NCI-H82 treated with DMSO at 0.1 percent for 48 hours (cell line): ENCODE data around the gene USP12.
"Not testable (repeated sequence)": the region's sequence is repeated elsewhere in the genome, so short reads cannot be mapped to it uniquely, and the experiment has no call there.

ENCODE experiments used
- DNase-seq: peaks from one replicate; lab custom pipeline; 2025; ENCODE audit not compliant: unreplicated experiment; lab: John Stamatoyannopoulos, UW

USP12 gene

GRCh38 chr13:27124571-27124970, 47.0 kb downstream of the USP12 start:
- no peak for DNase-seq

- DNase-seq: not testable (repeated sequence)
Observed at GRCh38 chr13:27123445-27123844, 48.2 kb downstream of the USP12 start.

- no peak for DNase-seq
Observed at GRCh38 chr13:27122036-27122435, 49.6 kb downstream of the USP12 start.

- DNase-seq: no peak
Observed at GRCh38 chr13:27120811-27121210, 50.8 kb downstream of the USP12 start.

GRCh38 chr13:27120011-27120410, 51.6 kb downstream of the USP12 start:
- no peak for DNase-seq

GRCh38 chr13:27118428-27119054, 53.1 kb downstream of the USP12 start:
- DNase-seq: no peak

GRCh38 chr13:27117952-27118351, 53.7 kb downstream of the USP12 start:
- no peak for DNase-seq

GRCh38 chr13:27117158-27117557, 54.5 kb downstream of the USP12 start:
- DNase-seq: no peak

- no peak for DNase-seq
Observed at GRCh38 chr13:27113436-27113835, 58.2 kb downstream of the USP12 start.

GRCh38 chr13:27112006-27112405, 59.6 kb downstream of the USP12 start:
- no peak for DNase-seq

- no peak for DNase-seq
Observed at GRCh38 chr13:27110056-27110746, 61.4 kb downstream of the USP12 start.

GRCh38 chr13:27106144-27106543, 65.5 kb downstream of the USP12 start:
- no peak for DNase-seq

GRCh38 chr13:27104606-27105005, 67.0 kb downstream of the USP12 start:
- DNase-seq: no peak

- DNase-seq: no peak
Observed at GRCh38 chr13:27101847-27102246, 69.8 kb downstream of the USP12 start.

- DNase-seq: no peak
Observed at GRCh38 chr13:27101289-27101688, 70.3 kb downstream of the USP12 start.

- no peak for DNase-seq
Observed at GRCh38 chr13:27097691-27098090, 73.9 kb downstream of the USP12 start.

GRCh38 chr13:27091451-27091850, 80.2 kb downstream of the USP12 start:
- no peak for DNase-seq

GRCh38 chr13:27088619-27089018, 83.0 kb downstream of the USP12 start:
- DNase-seq: no peak

GRCh38 chr13:27086599-27087265, 84.9 kb downstream of the USP12 start:
- no peak for DNase-seq

- no peak for DNase-seq
Observed at GRCh38 chr13:27083183-27083582, 88.4 kb downstream of the USP12 start.

GRCh38 chr13:27081893-27082679, 89.5 kb downstream of the USP12 start:
- DNase-seq: no peak
